HG03565 (cell line): ENCODE measurements around the gene SOX6.
"Not testable (repeated sequence)": the region's sequence is repeated elsewhere in the genome, so short reads cannot be mapped to it uniquely, and the experiment has no call there.

Source experiments
- ATAC-seq: cut with Tn5 transposase; IDR thresholded peaks from one replicate; pipeline ENCODE4 v1.9.1; 2021; ENCODE audit warnings: mild to moderate bottlenecking, moderate library complexity; ENCODE audit not compliant: unreplicated experiment

Gene SOX6

DNA sequence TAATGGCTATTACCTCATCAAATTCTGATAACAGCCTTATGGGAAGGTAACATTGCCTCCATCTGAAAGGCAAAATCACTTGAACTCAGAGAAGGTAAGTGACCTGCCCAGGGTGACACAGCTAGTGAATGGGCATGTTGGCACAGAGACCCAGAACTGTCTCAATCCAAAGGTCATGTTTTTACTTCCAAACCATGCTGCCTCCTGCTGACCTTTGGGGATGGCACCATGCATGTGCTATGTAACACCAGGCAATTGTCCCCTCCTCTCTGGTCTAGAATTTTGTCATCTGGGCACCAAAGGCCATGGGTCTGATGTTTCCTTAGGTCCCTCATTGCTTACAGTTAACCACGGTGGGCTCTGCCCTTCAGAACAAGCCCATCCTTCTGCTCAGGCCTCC, 417.4 kb downstream of the SOX6 start:
- ATAC-seq: no peak

- ATAC-seq: no peak
Measured at GRCh38 chr11:15938121-15938611, 418.2 kb downstream of the SOX6 start.

- ATAC-seq: no peak
Measured at GRCh38 chr11:15937601-15938120, 418.7 kb downstream of the SOX6 start.

GRCh38 chr11:15936011-15936410, 420.3 kb downstream of the SOX6 start:
- ATAC-seq: no peak

DNA sequence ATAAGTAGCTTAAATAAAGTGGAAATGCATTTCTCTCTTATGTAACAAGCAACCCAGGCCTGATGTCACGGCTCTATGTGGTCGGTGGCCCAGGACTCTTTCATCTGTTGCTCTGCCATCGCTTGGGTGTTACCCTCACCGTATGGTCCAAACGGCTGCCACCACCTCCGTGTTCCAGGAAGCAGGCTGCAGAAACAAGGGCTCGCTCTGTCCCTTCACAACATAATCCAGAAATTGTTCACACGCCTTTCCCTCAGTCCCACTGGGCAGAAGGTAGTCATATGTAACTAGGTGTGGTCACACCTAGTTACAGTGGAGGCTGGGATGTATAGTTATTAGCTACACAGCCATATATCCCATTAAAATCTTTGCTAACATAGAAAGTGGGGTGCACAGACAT, 421.0 kb downstream of the SOX6 start:
- ATAC-seq: no peak

GRCh38 chr11:15933886-15934625, 422.3 kb downstream of the SOX6 start:
- no peak for ATAC-seq

GRCh38 chr11:15932417-15932816, 423.9 kb downstream of the SOX6 start:
- no peak for ATAC-seq

- ATAC-seq: no peak
Measured at GRCh38 chr11:15931497-15931896, 424.8 kb downstream of the SOX6 start.

DNA sequence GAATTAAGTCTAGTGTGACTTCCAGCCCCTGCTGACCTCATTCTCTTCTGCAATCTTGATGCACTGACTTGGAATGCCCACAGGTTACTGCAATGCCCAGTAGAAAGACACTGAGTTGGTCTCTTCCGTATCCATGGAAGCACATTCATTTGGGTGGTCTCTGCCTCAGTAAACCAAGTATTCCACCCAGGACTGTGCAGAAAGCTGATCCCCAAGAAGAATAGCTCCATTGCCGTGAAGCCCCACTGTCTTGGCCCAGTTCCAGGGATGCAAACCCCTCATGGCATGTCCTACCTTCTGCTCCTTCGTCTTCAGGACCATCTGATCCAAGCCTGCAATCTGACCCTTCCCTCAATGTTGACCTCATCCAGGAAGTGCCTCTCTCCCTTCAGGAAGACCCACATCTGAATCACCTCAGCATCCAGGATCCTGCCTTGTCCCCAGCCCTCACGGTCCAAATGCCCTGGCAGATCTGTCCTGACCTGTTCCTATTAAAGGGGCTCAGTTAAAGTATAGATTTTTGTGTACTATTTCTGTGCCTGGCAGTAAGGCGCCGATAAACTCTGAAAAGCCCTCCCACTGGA, 425.8 kb downstream of the SOX6 start:
- ATAC-seq: no peak

GRCh38 chr11:15929371-15929901, 426.9 kb downstream of the SOX6 start:
- ATAC-seq: no peak

DNA sequence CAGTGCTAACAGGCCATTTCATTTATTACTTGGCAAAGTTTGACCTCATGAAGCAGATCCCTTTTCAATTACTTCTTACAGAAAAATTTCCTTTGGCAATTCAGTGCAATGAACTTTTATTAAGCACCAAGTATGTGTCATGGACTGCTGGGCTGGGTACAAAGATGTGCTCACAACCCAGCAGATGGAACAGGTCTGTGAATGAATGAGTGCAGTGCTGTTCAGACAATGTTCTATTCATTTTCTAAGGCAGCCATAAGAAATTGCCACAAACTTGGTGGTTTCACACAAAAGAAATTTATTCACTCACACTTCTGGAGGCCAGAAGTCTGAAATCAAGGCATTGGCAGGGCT, 428.5 kb downstream of the SOX6 start:
- ATAC-seq: no peak

GRCh38 chr11:15927196-15927863, 429.0 kb downstream of the SOX6 start:
- no peak for ATAC-seq

DNA sequence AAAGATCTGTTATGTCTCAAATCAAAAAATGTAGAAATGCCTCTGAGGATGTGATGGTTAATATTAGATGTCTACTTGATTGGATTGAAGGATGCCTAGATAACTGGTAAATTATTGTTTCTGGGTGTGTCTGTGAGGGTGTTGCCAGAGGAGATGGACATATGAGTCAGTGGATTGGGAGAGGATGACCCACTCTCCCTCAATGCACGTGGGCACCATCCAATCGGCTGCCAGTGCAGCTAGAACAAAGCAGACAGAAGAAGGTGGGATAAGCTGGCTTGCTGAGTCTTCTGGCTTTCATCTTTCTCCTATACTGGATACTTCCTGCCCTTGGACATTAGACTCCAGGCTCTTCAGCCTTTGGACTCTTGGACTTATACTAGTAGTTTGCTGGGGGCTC, 430.3 kb downstream of the SOX6 start:
- ATAC-seq: no peak

DNA sequence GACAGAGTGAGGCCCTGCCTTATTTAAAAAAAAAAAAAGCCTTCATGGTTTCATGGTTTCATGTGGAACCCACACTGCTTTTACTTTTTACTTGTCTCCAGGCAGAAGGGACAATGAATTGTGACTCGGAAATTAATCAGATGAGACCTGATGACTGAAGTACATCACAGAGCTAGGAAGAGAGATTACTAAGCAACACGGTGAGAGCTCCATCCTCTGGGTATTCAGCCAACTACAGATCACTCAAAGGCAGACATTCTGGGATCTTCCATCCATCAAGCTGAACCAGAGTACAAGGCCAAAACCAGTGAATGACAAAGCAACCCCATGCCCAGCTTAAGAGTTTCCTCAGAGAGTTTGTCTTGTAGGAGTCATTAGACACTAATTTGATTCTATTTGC, 433.2 kb downstream of the SOX6 start:
- no peak for ATAC-seq

DNA sequence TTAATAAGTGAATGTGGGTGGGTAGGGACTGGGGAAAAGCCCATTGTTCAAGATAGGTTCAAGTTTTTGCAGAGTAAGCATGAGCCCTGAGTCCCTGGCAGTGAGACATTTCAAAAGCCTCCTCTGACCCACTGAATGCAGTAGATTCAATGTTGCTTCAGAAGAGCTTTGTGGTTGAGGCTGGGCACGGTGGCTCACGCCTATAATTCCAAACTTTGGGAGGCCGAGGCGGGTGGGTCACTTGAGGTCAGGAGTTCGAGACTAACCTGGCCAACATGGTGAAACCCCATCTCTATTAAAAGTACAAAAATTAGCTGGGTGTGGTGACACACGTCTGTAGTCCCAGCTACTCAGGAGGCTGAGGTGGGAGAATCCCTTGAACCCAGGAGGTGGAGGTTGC, 433.6 kb downstream of the SOX6 start:
- not testable (repeated sequence) for ATAC-seq

DNA sequence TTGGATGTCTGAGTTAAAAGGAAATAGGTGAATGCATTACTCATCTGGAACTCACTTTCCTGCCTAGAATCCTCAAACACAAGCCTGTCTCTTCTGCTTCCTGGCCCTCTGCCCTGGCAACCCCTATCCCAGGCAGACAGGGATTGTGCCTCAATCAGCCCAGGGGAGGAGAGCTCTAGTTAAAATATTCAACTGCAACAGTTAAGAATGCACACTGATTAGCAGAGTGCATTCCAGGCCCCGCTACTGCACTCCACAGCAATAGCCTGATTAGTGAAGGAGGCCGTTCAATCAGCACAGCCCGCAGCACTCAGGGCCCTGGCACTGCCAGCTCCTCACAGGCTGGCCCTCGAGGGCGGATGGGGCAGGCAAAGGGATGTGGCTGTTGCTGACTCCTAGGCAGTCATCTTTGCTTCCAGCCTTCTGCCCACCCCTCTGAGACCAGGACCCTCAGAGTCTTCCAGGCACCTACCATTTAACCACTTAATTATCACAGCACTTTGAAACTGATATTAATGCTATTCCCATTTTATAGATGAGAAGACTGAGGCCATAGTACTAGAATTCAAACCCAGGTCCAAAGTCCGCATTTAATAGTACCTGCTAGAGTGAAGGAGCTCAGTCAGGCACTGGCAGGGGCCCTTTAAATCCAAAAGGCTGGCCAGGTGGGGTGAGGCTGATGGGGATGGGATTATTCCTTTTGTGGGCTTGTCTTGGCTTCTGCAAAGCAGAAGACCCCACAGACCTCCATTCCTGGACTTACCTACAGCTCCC, 435.3 kb downstream of the SOX6 start:
- ATAC-seq: no peak

GRCh38 chr11:15918674-15919073, 437.7 kb downstream of the SOX6 start:
- no peak for ATAC-seq

DNA sequence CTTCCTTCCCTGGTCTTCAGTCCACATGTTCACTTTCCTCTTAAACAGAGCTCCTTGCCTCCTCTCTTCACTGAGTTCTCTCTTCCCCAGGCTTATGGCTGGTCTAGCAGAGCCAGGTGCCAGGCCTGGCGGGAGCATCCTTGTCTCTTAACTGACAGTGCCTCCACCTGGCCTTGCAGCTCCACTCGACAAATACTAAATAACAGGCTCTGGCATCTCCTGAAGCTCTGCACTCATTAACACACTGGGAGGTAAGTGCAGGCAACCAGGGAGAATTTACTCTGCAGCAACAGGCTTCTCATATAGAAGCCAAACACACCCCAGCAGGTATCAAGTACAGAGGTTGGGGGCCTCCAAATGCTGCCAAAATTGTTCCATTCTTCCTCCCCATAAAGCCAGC, 438.1 kb downstream of the SOX6 start:
- ATAC-seq: no peak
